Epithelial cell of esophagus (primary cell): ENCODE results near the gene TRIO.

Source experiments
- DNase-seq: peaks from one replicate; pipeline ENCODE4 v3.0.0; 2010; ENCODE audit warnings: low read depth
- H3K4me3 ChIP-seq: 2 replicates; pipeline ENCODE4 v1.5.1; 2011; ENCODE audit warnings: mild to moderate bottlenecking, low read length, control low read depth
- CTCF ChIP-seq: IDR thresholded peaks from 2 replicates; pipeline ENCODE4 v1.5.1; 2011; ENCODE audit warnings: low read depth, mild to moderate bottlenecking, low read length, control low read depth, inconsistent platforms; ENCODE audit not compliant: insufficient read depth; ENCODE audit errors: missing control alignments

The TRIO gene

GRCh38 chr5:14351845-14352712 lies 208.9 kb downstream of the TRIO start:
- peak; percentile 73 for DNase-seq

GRCh38 chr5:14353726-14354474 lies 210.8 kb downstream of the TRIO start:
- no peak overlapping the region for H3K4me3 ChIP-seq
- TF ChIP-seq CTCF = no peak
- DNase-seq = no peak

More at GRCh38 chr5:14351845-14352712, 208.9 kb downstream of the TRIO start:
- TF ChIP-seq CTCF = peak; percentile 97
- H3K4me3 ChIP-seq = no peak overlapping the region

GRCh38 chr5:14355391-14355790 lies 212.2 kb downstream of the TRIO start:
- no peak for TF ChIP-seq CTCF
- H3K4me3 ChIP-seq = no peak overlapping the region
- no peak for DNase-seq

- no peak for TF ChIP-seq CTCF
- no peak for DNase-seq
- no peak overlapping the region for H3K4me3 ChIP-seq
These were observed 213.2 kb downstream of the TRIO start for GRCh38 chr5:14356305-14356704.

- no peak for DNase-seq
- no peak for TF ChIP-seq CTCF
- no peak overlapping the region for H3K4me3 ChIP-seq
These were observed 214.3 kb downstream of the TRIO start for GRCh38 chr5:14357441-14357840.

- no peak for TF ChIP-seq CTCF
- DNase-seq = no peak
- H3K4me3 ChIP-seq = no peak overlapping the region
These were observed 214.7 kb downstream of the TRIO start for GRCh38 chr5:14357851-14358250.
